GM18909 (cell line): ENCODE results near the gene PTPRK.
A peak's percentile ranks its signal among the peaks of the same experiment; 100 is the strongest.
"Not testable (repeated sequence)": the region's sequence is repeated elsewhere in the genome, so short reads cannot be mapped to it uniquely, and the experiment has no call there.

Experiments used
- ATAC-seq: cut with Tn5 transposase; IDR thresholded peaks from one replicate; pipeline ENCODE4 v1.9.1; 2021; ENCODE audit warnings: mild to moderate bottlenecking; ENCODE audit not compliant: unreplicated experiment, poor library complexity

The PTPRK gene

GRCh38 chr6:128492386-128492785 is 28.0 kb downstream of the PTPRK start:
- ATAC-seq, result no peak

DNA sequence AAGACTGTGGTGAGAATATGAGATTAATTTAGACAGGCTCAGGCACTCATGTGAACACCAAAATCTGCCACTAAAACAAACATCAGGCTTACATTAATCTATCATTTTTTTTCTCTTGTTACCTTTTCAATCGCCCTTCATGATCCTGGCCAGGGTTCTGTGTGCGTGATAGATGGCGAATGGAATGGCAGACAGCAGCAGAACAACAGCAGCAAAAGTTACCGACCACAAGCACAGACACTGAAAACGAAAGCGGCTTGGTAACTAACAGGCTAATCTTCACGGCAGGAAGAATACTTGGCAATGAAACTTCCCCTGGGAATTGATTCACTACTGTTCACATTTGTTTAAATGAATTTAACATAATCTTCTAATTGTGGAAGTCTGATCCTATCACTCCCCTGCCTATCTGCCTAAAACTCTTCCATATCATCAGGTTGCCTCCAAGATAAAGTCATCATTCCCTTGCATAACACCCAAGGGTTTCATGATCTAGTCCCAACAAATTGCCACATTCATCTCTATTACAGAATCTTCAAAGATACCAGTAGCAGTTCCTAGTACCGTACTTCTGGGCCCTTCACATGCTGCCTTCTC is 28.7 kb downstream of the PTPRK start:
- ATAC-seq, result peak; percentile 78

DNA sequence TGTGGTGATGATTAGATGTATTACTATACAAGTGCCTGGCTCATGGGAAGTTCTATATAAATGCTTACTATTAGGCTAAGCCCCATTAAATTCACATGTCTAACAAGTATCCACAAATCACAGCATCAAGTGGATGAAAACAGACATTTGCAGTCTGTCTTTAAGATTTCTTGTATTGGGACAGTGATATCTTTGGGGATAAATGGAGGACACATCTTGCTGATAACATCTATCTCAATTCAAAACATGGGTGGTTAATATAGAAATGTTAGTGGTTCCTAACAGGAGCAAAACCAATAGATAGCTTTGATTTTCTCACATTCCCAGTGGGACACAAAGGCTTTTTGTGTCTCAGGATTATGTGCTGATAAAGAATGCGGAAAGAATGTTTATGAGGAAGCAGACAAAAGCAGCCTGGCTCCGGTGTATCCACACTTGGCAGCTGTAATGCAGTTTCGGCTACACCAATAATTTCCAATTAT is 29.3 kb downstream of the PTPRK start:
- ATAC-seq, result no peak

DNA sequence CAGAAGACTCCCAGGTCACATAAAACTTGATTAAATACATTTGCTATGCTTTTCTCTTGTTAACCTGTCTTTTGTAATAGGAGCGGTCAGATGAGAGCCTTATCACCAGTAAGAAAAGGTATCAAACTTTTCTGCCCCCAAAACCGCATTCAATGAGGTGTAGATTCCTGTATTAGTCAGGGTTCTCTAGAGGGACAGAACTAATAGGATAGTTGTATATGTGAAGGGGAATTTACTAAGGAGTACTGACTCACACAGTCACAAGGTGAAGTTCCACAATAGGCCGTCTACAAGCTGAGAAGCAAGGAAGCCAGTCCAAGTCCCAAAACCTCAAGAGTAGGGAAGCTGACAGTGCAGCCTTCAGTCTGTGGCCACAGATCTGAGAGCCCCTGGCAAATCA is 32.7 kb downstream of the PTPRK start:
- no peak for ATAC-seq

- no peak for ATAC-seq
Measured at GRCh38 chr6:128487055-128487454, 33.3 kb downstream of the PTPRK start.

- not testable (repeated sequence) for ATAC-seq
Measured at GRCh38 chr6:128486580-128486979, 33.8 kb downstream of the PTPRK start.

DNA sequence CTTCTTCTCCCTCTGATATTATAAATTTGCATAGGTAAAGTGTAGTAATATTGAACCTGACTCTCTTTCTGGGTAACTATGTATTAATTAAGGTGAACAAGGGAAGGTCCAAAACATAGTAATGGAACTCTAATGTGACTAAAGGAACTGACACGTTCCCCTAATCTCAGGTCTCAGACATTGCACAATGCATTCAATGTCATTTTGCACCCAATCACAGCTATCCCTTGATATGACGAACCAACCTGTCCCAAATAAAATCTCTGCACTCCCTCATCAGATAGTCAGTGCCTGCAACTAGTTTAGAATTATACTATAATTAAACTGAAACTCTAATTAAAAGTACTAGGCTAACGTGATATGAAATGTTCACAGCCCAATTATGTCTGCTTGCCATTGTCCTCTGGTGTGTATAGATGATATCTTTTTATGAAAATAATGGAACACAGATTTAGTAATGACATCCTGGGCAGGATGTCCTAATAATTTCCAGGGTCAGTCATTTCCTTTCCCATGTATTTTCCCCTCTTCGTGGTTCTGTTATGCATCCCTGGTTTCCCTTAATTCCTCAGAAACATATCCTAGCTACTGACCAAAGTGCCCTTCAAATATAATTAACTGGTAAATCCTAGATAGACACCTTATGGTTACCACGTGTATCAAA is 36.8 kb downstream of the PTPRK start:
- ATAC-seq, result no peak

DNA sequence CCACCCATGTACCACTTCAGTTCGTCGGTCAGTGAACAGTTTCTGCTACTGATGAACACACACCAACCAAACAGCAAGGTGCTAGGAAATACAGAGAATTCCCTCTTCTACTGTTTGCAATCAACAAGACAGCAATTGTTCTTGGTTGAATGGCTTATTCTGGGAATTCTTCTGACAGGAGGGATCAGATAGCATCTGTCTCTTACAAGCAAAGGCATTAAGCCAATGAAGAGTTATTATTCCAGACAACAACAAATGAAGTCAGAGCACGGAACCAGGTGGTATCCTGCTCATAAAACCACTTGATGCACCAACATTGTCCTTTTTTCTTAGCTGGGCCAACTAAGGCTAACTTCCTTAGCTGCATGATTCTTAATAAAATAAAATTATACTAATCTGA is 37.8 kb downstream of the PTPRK start:
- ATAC-seq, result no peak

DNA sequence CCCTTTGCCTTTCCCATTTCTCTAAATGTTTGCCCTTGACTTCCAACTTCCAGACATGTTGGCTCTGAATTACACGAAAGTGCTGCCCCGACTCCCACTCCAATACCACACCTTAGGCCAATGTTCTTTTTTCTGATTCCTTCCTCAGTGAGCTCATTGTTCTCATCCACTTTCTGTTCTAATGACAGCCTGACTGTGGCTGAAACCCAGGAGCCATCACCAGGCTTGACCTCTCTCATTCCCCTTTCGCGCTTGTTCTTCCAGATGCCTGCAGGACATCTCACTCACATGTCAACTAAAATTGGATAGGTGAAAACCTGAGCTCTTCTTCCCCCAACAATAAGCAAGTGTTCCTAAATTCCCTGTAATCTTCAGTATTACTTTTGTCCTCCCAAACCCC is 40.4 kb downstream of the PTPRK start:
- no peak for ATAC-seq

- no peak for ATAC-seq
Measured at GRCh38 chr6:128479048-128479666, 41.2 kb downstream of the PTPRK start.

DNA sequence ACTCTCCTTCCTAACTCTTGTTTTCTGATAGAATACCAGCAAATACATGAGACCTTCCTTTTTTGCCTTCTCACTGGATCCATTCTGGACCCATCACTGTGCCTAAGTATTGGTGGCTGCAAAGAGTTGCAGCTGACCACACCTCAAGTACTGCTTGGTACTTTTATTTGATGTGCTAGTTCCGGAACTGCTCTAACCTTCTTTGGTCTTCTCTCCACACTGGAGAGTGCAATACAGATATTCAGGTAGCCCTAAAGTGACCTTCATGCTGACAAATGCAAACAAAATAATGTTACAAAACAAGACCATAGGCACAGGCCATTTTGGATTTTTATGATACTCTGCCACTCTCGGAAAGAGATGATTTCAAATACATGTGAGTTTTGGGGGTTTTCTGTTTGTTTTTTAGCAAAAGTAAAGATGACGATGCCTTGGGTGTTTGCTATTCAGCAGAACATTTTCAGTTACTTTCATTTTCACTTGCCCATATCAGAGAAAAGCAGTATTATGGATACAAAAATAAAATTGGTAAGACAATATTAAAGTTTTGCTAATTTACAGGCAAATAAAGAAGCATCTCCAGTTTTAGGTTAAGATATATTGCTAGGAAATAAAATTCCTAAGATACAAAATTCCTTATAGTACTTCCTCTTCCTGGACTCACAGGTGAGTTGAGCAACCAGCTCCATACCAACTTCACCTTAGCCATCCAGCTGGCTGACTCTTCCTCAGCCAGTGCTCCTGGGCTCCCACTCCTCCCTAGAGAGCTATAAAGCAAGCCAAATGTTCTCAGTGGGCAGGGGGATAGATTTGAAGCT is 42.0 kb downstream of the PTPRK start:
- ATAC-seq, result no peak

DNA sequence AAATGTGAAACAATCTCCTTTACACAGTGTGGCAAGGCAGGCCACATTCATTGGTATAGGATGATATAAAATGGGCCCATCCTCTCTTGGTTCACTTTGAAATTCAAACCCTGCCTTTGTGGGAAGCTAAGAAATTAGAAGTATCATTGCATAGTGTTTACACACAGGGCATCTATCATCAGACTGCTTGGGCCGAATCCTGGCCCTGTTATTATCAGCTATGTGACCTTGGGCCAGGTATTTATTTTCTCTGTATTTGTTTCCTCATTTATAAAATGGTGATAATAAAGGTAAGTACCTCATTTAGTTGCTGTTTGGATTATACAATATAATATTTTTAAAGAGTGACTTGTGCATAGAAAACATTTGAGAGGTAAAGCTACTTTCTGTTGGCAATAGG is 45.5 kb downstream of the PTPRK start:
- no peak for ATAC-seq

DNA sequence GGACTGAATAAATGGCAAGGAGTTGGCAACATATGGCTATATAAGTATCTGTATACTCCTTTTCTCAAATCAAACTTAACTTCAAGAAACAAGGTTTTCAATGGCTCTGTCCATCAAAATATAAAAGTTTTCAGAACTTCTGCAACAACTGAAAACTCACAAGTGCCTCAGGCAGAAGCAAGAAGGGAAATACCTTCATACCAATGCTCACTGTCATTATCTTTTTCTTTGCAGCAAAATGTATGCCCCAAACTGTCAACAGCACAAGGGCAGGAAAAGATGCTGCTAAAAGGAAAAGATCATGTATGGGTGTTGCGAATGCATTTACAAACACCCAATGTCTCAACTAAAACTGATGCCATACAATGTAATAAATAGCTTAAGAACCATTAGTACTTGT is 45.9 kb downstream of the PTPRK start:
- no peak for ATAC-seq

DNA sequence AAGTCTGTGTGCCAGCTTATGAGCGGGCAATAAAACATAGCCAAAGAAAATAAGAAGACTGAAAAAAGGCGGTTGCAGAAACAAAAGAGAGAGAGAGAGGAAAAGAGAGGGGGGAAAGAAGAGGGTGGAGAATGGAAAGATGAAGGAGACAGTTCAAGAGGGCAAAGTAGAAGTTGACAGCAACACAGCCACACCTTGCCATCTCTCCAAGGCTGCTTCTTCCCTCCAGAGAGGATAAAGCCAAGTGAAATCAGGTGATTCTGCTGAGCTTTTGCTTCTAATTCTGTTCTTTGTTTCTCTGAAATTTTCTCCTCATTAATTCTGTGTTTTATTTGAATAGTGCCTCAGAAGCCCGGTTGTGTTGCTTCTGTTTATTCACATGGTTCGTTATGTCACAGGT is 48.5 kb downstream of the PTPRK start:
- no peak for ATAC-seq

GRCh38 chr6:128465368-128466343 is 54.7 kb downstream of the PTPRK start:
- no peak for ATAC-seq

GRCh38 chr6:128464790-128465189 is 55.6 kb downstream of the PTPRK start:
- ATAC-seq, result no peak

- no peak for ATAC-seq
Measured at GRCh38 chr6:128463942-128464341, 56.5 kb downstream of the PTPRK start.

GRCh38 chr6:128461501-128461900 is 58.9 kb downstream of the PTPRK start:
- no peak for ATAC-seq

DNA sequence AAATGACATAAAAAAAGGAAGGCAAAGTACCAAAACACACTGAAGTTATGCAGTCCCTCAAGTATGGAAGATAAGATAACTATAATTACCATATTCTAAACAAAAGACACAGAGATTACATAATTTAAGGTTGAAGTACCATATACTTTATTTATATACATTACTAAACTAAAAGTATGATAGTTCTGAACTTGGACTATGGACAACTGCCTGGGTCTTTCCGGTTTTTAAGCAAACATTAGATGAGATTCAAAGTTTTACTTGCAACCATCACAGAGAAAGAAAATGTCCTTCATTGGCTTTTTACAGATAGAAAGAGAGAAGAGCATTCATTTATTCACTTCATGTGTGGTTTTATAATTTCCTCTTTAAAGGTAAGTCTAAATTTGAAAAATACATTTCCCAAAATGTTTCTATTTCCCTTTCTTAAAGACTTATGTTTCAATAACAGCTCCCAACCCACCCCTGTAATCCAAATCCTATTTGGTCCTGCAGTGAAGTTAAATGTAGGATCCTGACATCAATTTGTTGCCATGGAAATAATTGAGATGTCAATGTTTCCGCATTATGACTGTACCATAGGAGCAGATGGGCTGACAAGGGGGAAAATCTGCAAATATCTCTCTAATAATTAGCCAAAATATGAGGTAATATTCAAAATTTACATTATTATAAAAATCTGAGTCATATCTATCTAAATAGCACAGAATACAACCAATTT is 63.7 kb downstream of the PTPRK start:
- no peak for ATAC-seq
